Measurements from ENCODE around the gene CCNE1. TPM values are rescaled to one million over a fixed set of nuclear protein-coding genes. Genes with fewer than 3 reads are reported as not detected.

CCNE1 gene
- 10 to 100 TPM in 1 of 4 donors, 1 to 10 TPM in 3; 8.3 to 10.6 (median 9.6) TPM for polyA plus RNA-seq (ENCODE audit: insufficient read length in 4 of 4)

GRCh38 chr19:29811125-29812079, at the start of gene CCNE1:
CCNE1 (plus strand) TSS chr19:29811991; CDS start chr19:29812556, 565 bp downstream.
- DNase-seq (ENCODE audit: low read depth in 4 of 4, low spot score in 3 of 4): peak in 3 of 4 donors; percentile 76 to 77 (median 77)

DNA sequence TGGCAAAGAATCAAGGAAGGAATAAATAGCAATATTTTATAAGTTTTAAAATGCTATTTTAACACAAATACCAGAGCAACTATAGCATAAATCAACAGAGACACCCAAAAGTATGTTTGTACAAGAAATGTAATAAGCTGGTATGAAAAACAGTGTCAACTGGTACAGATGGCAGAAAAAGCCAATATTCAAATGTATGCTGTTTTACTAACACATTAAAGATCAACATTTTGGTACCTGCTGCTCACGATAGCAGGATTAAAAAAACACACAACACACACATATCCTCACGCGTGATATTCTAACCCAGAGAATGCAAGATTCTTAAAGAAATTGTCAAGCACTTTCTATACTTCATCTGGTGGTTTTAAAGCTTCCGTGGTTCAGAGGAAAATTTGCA, 48.6 kb upstream of the CCNE1 start:
- DNase-seq (ENCODE audit: low read depth in 4 of 4, low spot score in 3 of 4): no peak

- DNase-seq (ENCODE audit: low read depth in 4 of 4, low spot score in 3 of 4): no peak
Measured at GRCh38 chr19:29764361-29764760, 47.4 kb upstream of the CCNE1 start.

DNA sequence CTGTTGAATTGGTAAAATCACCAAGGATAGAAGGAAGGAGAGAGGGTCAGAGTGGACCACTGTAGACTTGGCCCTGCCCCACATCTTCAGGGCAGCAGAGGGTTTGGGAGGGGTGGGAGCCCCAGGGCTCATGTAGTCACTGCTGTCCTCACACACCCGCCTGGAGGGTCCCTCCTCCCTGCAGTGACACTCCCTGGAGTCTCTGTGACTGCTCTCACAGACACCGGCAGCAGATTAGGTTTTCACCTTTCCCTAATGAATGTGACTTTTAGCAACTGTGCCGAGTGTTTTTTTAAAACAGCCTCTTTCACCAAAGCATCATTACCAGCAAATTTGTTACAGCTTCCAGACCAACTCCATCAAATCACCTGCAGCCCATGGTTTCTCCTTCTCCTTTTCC, 45.7 kb upstream of the CCNE1 start:
- DNase-seq (ENCODE audit: low read depth in 4 of 4, low spot score in 3 of 4): no peak

DNA sequence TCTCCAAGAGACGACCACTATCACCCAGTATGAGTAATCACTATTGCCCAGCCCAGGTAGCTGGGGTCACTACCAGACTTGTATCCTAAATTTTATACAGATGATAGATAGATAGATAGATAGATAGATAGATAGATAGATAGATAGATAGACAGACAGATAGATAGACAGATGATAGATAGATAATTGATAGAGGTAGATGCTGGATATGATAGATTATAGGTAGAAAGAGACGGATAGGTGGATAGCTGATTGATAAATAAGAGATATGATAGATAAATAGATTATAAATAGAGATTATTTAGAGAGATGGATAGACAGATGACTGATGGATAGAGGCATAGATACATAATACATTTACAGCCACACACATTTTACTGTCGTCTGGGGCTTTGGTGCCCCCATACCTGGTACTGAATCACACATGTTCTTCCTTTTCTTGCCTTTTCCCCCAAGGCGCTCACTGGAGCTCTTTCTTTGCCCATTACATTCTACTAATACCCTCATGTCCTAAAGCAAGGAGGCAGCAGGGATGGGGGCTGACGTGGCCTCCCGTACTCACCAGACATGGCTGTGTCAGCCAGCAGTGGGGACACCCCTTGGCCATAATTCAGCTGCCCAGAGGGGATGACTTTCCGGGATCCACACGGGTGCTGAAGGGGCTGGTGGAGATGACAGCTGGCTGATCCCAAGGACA, 44.6 kb upstream of the CCNE1 start:
- no peak for DNase-seq (ENCODE audit: low read depth in 4 of 4, low spot score in 3 of 4)

- DNase-seq (ENCODE audit: low read depth in 4 of 4, low spot score in 3 of 4): no peak
Measured at GRCh38 chr19:29768166-29768565, 43.6 kb upstream of the CCNE1 start.

DNA sequence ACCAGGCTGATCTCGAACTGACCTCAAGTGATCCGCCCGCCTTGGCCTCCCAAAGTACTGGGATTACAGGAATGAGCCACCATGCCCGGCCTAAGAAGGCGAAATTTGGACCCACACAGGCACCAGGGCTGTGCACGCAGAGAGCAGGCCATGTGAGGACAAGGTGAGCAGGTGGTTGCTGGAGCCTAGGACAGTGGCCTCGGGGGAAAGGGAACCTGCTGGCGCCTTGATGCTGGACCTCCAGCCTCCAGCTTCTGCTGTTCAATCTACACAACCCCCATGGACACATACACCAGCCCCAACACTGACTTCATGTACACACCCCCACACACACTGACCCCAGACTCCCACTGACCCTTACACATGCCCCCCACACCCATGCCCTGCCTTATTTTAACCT, 41.8 kb upstream of the CCNE1 start:
- no peak for DNase-seq (ENCODE audit: low read depth in 4 of 4, low spot score in 3 of 4)

DNA sequence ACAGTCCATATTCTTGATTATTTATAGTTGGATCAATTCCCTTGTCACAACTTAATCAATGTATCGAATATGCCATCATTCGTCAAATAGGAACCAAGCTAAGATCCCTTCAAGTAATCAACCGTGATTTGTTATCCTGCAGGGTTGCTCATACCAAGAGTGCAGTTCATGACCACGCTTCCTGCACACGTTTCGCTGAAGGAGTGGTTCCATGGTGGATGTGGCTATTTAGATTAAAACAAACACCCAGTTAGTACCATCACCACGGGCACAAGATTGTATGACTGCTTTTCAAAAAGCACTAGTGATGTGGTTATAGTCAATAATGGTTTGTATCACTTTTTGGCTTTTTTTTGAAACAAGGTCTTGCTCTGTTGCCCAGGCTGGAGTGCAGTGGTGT, 41.1 kb upstream of the CCNE1 start:
- DNase-seq (ENCODE audit: low read depth in 4 of 4, low spot score in 3 of 4): no peak

DNA sequence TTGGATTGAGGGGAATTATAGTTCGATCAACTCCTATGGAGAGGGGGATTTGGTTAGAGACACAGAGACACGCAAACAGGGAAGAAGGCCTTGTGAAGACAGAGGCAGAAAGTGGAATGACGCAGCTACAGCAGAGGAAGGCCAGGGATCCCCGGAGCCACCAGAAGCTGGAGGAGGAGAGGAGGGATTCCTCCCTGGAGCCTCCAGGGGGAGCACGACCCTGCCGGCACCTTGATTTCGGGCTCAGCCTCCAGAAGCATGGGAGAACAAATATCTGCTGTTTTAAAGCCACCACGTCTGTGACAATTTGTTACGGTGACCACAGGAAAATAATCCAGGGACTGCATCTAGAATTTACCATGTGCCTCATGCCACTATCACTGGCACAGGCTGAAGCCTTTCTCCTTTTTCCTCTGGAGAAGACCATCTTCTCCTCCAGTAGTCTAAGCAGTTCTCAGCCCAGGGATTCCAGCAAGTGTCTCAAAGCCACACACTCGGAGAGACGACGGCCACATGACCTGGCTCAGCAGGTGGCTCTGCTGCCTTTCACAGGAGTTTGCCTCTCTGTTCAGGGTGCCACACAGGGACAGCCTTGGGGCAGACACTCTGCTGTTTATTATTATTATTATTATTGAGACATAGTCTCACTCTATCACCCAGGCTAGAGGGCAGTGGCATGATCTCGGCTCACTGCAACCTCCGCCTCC, 39.9 kb upstream of the CCNE1 start:
- DNase-seq (ENCODE audit: low read depth in 4 of 4, low spot score in 3 of 4): peak in 1 of 4 donors; percentile 37

DNA sequence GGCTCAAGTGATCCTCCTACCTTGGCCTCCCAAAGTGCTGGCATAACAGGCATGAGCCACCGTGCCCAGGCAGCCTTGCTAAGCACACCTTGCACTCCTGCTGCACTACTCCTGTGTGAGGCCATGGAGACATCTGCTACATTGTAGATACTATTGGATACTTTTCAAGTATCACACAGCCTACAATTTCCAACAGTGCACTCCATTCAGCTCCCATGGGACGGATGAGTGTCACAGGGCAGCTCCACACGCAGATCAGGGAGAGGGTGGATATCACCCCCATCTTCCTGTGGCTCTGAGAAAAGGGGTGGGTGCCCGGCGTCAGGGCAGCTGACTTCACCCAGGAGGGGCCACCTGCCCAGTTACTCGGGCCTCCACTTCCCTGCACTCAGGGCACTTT, 39.1 kb upstream of the CCNE1 start:
- no peak for DNase-seq (ENCODE audit: low read depth in 4 of 4, low spot score in 3 of 4)

DNA sequence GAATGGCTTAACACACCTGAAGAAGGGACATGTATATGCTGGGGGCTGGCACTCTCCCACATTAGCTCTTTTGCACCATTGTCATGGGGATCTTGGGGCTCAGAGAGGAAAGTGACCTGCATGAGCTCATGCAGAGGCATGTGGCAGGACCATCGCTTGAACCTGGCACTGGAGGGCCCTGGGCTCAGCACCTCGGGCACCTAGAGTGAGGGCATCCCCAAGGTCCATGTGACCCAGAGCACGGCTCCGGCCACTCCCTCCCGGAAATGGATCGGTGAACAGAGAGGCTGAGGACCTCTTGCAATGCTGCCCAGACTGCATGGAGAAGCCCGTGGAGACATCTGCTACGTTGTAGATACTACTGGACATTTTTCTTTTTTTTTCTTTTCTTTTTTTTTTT, 38.6 kb upstream of the CCNE1 start:
- DNase-seq (ENCODE audit: low read depth in 4 of 4, low spot score in 3 of 4): no peak

- DNase-seq (ENCODE audit: low read depth in 4 of 4, low spot score in 3 of 4): no peak
Measured at GRCh38 chr19:29774126-29774525, 37.7 kb upstream of the CCNE1 start.

- no peak for DNase-seq (ENCODE audit: low read depth in 4 of 4, low spot score in 3 of 4)
Measured at GRCh38 chr19:29777781-29778309, 33.9 kb upstream of the CCNE1 start.

DNA sequence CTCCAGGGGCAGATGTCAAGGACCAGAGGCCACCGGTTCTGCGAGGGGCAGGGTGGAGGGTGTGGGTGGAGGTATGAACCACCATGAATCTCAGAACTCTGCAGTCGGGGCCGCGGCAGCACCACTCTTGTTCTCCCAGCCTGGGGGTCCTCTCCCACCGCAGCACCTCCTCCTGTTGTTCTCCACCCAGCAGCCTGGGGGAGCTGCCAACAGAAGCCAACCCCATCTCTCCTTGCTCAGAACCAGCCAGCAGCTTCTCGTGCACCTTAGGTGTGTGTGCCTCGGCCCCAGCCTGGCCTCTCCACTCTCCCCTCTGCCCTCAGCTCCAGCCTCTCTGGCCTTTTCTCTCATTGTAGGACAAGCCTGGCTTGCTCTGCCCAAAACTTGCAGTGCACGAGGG, 31.9 kb upstream of the CCNE1 start:
- DNase-seq (ENCODE audit: low read depth in 4 of 4, low spot score in 3 of 4): no peak

- no peak for DNase-seq (ENCODE audit: low read depth in 4 of 4, low spot score in 3 of 4)
Measured at GRCh38 chr19:29781386-29782259, 30.2 kb upstream of the CCNE1 start.

DNA sequence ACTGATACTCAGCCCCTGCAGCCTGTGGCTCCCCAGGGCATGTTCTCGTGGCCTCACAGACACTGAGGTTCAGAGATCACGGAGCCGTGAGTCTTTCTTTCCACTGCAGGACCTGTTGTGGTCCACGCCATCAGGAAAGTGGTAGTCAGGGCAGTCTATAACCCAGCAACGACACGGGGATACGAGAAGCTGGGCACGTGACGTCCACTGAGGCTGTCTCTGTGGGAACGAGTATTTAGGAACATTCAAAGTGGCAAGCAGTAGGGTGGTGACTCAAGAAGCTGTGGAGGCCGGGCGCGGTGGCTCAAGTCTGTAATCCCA, 29.6 kb upstream of the CCNE1 start:
- no peak for DNase-seq (ENCODE audit: low read depth in 4 of 4, low spot score in 3 of 4)

DNA sequence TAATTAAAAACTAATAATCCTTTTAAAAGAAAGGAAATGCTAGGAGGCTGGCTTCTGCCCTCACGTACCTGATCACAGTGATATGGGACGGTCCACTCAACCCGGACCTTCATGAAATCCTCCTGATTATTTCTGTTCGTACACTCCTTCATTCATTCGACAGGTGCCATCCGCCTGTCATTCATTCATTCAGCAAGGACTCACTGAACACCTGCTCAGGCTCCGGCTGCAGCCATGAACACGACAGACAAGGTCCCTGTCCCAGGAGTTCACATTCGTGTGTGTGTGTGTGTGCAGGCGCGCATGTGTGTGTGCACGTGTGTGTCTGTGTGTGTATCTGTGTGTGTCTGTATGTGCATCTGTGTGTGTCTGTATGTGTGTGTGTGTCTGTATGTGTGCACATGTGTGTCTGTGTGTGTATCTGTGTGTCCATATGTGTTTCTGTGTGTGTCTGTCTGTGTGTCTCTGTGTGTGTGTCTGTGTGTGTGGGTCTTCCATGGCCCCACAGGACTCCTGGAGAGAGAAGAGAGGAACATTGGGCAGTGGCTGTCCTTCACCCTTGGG, 28.1 kb upstream of the CCNE1 start:
- no peak for DNase-seq (ENCODE audit: low read depth in 4 of 4, low spot score in 3 of 4)

DNA sequence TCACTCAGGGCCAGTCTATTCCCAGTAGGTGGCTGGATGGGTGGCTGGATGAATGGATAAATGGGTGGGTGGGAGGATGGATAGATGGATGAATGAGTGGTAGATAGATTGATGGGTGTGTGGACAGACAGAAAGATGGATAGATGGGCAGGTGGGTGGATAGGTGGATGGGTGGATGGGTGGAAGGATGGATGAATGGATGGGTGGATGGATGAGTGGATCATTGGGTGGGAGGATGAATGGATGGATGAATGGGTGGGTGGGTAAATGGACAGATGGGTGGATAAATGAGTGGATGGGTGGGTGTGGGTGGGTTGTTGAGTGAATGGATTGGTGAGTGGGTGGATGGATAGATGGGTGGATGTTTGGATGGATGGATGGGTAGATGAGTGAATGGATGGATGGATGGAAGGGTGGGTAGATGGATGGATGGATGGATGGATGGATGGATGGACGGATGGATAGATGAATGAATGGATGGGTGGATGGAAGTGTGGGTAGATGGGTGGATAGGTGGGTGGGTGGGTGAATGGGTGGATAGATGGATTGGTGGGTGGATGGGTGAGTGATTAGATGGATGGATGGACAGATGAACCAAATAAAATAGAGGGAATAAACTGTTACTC, 27.1 kb upstream of the CCNE1 start:
- no peak for DNase-seq (ENCODE audit: low read depth in 4 of 4, low spot score in 3 of 4)

- no peak for DNase-seq (ENCODE audit: low read depth in 4 of 4, low spot score in 3 of 4)
Measured at GRCh38 chr19:29785360-29785759, 26.4 kb upstream of the CCNE1 start.
